ENCODE measurements around the gene MLKL.
"Not testable (repeated sequence)": the region's sequence is repeated elsewhere in the genome, so short reads cannot be mapped to it uniquely, and the experiment has no call there.

Gene MLKL

GRCh38 chr16:74731853-74732477, 31.3 kb upstream of the MLKL start:
- no peak for DNase-seq

- no peak for DNase-seq
Measured at GRCh38 chr16:74729783-74730683, 29.4 kb upstream of the MLKL start.

GRCh38 chr16:74727903-74728302, 27.2 kb upstream of the MLKL start:
- no peak for DNase-seq

- DNase-seq = no peak
Measured at GRCh38 chr16:74726716-74727115, 26.1 kb upstream of the MLKL start.

GRCh38 chr16:74725651-74726455, 25.2 kb upstream of the MLKL start:
- no peak for DNase-seq

GRCh38 chr16:74724820-74725549, 24.3 kb upstream of the MLKL start:
- DNase-seq = no peak

GRCh38 chr16:74723256-74723655, 22.6 kb upstream of the MLKL start:
- no peak for DNase-seq

- not testable (repeated sequence) for DNase-seq
Measured at GRCh38 chr16:74722156-74722555, 21.5 kb upstream of the MLKL start.

GRCh38 chr16:74721716-74722115, 21.1 kb upstream of the MLKL start:
- DNase-seq = no peak

- DNase-seq = no peak
Measured at GRCh38 chr16:74720579-74720978, 19.9 kb upstream of the MLKL start.

- DNase-seq = no peak
Measured at GRCh38 chr16:74718741-74719610, 18.3 kb upstream of the MLKL start.

- DNase-seq = no peak
Measured at GRCh38 chr16:74718140-74718539, 17.5 kb upstream of the MLKL start.

- DNase-seq = no peak
Measured at GRCh38 chr16:74717367-74717766, 16.7 kb upstream of the MLKL start.

GRCh38 chr16:74716355-74716754, 15.7 kb upstream of the MLKL start:
- no peak for DNase-seq

GRCh38 chr16:74713876-74714275, 13.2 kb upstream of the MLKL start:
- no peak for DNase-seq

GRCh38 chr16:74713325-74713724, 12.7 kb upstream of the MLKL start:
- no peak for DNase-seq

- DNase-seq = no peak
Measured at GRCh38 chr16:74711938-74712337, 11.3 kb upstream of the MLKL start.

- DNase-seq = no peak
Measured at GRCh38 chr16:74710401-74710800, 9.7 kb upstream of the MLKL start.

GRCh38 chr16:74709441-74709877, 8.8 kb upstream of the MLKL start:
- DNase-seq = peak; percentile 89

GRCh38 chr16:74700116-74700437, 585 bp downstream of the MLKL start:
- no peak for DNase-seq

GRCh38 chr16:74699666-74700065, 996 bp downstream of the MLKL start:
- no peak for DNase-seq

- no peak for DNase-seq
Measured at GRCh38 chr16:74698222-74698621, 2.4 kb downstream of the MLKL start.
